ENCODE data around the gene FXYD5. TPM values are rescaled to one million over a fixed set of nuclear protein-coding genes. Genes with fewer than 3 reads are reported as not detected.

The FXYD5 gene
- 4.0 and 6.6 TPM in 2 replicates for total RNA-seq (2014; rRNA removed; shearing (Covaris generic))

DNA sequence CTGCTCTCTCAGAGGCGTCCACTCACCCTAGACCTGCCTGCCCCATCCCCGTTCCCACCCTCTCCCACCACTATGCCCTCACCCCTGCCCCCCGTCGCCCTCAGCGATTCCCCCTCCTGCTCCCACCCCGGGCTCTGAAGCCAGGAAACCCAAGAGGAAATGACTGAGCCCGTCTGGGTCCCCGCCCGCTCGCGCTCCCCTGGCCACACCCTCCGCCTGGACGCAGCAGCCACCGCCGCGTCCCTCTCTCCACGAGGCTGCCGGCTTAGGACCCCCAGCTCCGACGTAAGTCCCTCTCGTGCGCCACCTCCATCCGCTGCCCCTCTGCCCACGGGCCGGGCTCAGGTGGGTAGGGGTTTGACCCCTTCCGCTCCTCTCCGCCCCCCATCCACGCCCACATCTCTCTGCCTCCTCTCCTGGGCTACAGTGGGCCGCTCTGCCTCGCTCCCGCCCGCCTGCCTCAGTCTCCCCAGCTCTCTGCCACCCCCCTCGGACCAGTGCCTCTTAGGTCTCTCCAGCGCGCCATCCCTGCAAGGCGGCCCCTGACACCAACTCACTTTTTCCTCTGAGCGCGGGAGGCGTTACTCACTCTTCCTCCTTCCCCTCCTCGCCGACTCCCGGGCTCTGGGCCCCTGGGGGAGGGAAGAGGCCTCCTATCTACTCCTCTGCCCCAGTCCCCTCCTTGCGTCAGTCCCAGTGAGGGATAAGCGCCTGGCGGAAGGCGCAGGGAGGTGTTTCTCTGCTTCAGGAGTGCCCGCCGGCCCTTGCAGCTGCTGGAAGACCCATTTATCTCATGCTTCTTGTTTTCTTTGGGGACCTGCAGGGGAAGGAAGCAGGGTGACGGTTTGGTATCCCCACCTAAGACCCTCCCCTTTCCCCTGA lies at the start of gene FXYD5:
Gene FXYD5, plus strand, starts transcription at position 211 of the 882 bp plus-strand sequence. CDS start 816 bp downstream, outside the sequence.
- DNase-seq, result peak in 1 of 2 experiments; percentile 15
- no peaks in the 10 kb centered on the region for H3K4me1 ChIP-seq
- H3K4me3 ChIP-seq, result peak within 1 kb of the TSS; percentile 47
- no peaks in the 10 kb centered on the region for H3K9me3 ChIP-seq (replicated peaks)
- peaks cover 26% of the 10 kb centered on the region for H3K27me3 ChIP-seq
- no peaks in the 10 kb centered on the region for H3K36me3 ChIP-seq
- no peak within 1 kb of the TSS for H3K27ac ChIP-seq

DNA sequence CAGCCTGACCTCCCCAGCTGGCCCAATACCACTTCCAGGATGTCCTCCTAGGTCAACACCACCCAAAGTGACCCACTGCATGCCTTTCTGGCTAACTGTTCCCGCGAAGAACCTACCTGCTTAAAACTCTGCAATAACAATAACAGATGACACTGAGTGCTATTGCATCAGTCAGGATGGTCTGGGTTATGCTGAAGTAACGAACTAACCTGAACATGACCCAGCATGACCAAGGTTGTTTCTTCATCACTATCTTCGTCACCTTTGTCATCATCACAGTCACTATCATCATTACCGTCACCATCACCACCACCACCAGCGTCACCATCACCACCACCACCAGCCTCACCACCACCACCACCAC lies 49.5 kb upstream of the FXYD5 start:
- no peak overlapping the region for H3K27ac ChIP-seq
- H3K27me3 ChIP-seq, result no peaks in the 10 kb centered on the region
- no peaks in the 10 kb centered on the region; the same call in 1 of the 2 replicates for H3K4me1 ChIP-seq
- no peak for DNase-seq
- H3K9me3 ChIP-seq (replicated peaks), result no peaks in the 10 kb centered on the region; the same call in 1 of the 2 replicates
- H3K4me3 ChIP-seq, result no peak overlapping the region
- H3K36me3 ChIP-seq, result no peaks in the 10 kb centered on the region

GRCh38 chr19:35105411-35106290 lies 48.9 kb upstream of the FXYD5 start:
- Histone ChIP-seq H3K4me1 (no peaks in the 10 kb centered on the region; the same call in 1 of the 2 replicates), H3K27ac (no peak overlapping the region), H3K27me3 (no peaks in the 10 kb centered on the region), H3K36me3 (no peaks in the 10 kb centered on the region), H3K4me3 (no peak overlapping the region), H3K9me3 (replicated peaks) (no peaks in the 10 kb centered on the region; the same call in 1 of the 2 replicates)
- DNase-seq, result no peak

DNA sequence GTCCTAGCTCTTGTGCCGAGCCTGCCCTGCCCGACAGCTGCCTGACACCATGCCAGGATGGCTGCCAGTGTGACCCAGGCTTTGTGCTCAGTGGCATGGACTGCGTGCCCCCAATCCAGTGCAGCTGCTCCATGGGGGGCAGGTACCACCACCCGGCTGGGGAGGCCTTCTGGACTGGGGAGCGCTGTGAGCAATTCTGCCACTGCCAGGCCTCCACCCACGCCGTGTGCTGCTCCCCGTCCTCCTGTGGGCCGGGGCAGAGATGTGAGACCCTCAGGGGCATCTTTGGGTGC lies 48.3 kb upstream of the FXYD5 start:
- DNase-seq, result no peak
- Histone ChIP-seq H3K9me3 (replicated peaks) (no peaks in the 10 kb centered on the region; the same call in 1 of the 2 replicates), H3K27me3 (no peaks in the 10 kb centered on the region), H3K27ac (no peak overlapping the region), H3K4me3 (no peak overlapping the region), H3K36me3 (no peaks in the 10 kb centered on the region), H3K4me1 (no peaks in the 10 kb centered on the region; the same call in 1 of the 2 replicates)

DNA sequence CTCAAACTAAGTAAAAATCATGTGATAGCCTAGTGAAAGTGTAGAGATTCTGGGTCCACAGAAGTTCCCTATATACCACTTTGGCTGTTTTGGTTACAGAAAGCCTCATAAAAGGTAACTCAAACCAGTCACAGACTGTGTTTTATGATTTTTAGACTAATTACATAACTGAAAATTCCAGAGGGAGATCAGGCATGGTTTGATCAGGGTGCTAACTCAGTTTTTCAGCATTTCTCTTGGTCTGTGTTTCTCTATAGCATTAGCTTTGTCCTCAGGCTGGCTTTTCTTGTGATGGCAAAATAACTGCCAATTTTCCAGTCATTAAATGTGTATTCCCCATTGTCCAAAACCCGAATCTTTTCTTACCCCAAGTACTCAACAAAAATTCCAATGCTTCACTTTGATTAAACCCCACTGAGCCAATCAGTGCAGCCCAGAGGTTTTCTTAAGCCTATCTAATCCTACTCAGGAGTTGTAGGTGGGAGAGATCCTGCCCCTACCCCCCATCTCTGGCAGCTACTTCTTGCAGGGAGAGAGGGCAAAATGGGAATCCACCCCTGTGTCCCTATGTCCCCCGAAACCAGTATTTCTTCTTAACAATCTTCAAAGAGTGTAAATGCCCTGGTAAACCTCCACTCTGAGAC lies 47.5 kb upstream of the FXYD5 start:
- no peaks in the 10 kb centered on the region for H3K27me3 ChIP-seq
- no peak overlapping the region for H3K4me3 ChIP-seq
- H3K9me3 ChIP-seq (replicated peaks), result no peaks in the 10 kb centered on the region; the same call in 1 of the 2 replicates
- no peak overlapping the region for H3K27ac ChIP-seq
- no peaks in the 10 kb centered on the region for H3K36me3 ChIP-seq
- no peaks in the 10 kb centered on the region; the same call in 1 of the 2 replicates for H3K4me1 ChIP-seq
- no peak for DNase-seq

DNA sequence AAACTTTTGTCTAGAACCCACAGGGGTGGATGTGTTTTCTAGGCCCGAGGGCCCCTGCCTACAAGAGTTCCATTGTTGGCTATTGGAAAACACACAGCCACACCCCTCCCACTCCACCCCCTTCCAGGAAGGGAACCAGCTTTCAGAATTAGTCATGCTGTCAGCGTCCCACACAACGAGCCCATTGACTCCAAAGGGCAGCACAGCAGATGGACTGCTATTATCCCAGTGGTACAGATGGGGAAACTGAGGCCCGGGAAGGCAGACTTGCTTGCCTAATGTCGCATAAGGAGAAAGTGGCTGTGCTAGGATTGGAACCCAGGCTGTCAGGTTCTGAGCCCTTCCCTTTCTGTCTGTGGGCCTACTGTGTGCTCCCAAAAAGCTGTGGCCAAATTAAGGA lies 47.0 kb upstream of the FXYD5 start:
- Histone ChIP-seq H3K36me3 (no peaks in the 10 kb centered on the region), H3K4me1 (no peaks in the 10 kb centered on the region; the same call in 1 of the 2 replicates), H3K4me3 (no peak overlapping the region), H3K27me3 (no peaks in the 10 kb centered on the region), H3K27ac (no peak overlapping the region), H3K9me3 (replicated peaks) (no peaks in the 10 kb centered on the region; the same call in 1 of the 2 replicates)
- DNase-seq, result peak; percentile 33 to 62

DNA sequence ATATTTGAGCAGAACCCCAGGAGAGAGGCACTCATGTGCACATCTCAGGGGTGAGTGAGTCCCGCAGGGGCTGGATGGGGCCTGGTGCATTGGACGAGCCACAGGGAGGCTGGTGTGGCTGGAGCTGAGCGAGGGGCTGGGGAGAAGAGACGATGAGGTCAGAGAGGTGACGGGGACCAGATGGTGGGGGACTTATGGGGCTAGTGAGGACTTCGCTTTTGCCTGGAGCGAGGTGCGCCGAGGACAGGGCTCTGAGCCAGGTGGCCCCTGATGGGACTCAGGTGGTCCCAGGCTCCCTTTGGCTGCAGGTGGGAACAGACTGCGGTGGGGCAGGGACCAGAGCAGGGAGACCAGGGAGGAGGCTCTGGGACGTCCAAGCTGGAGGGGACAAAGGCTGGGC lies 45.8 kb upstream of the FXYD5 start:
- no peak for DNase-seq

DNA sequence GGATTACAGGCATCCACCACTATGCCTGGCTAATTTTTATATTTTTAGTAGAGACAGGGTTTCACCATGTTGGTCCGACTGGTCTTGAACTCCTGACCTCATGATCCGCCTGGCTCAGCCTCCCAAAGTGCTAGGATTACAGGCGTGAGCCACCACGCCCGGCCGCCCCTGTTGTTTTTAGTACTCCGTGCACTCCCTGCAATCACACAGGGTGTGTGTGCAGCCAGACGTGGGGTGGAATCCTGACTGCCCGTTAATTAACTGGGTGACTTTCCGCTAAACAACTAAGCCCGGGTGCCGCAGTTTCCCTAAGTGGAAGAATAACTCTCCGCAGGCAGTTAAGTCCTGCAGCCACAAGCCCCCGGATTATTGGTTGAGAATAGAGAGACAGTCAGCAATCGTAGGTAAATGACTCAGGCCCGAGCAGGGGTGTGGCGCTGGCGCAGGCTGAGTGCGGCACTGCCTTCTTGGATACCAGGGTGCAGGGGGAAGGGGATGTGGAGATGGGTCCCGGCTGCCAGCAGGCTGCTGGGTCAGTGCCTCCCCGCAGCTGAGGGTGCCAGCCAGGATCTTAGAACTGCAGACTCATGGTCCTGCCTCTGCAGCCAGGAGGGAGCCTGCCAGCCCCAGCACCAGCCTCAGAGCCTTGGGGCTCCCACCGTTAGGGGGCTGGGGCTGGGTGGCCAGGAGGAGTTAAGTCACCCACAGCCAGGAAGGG lies 45.0 kb upstream of the FXYD5 start:
- no peaks in the 10 kb centered on the region; the same call in 1 of the 2 replicates for H3K9me3 ChIP-seq (replicated peaks)
- H3K36me3 ChIP-seq, result no peaks in the 10 kb centered on the region
- H3K27me3 ChIP-seq, result no peaks in the 10 kb centered on the region; the same call in 1 of the 2 replicates
- H3K4me3 ChIP-seq, result no peak overlapping the region
- no peak overlapping the region for H3K27ac ChIP-seq
- DNase-seq, result no peak
- H3K4me1 ChIP-seq, result no peaks in the 10 kb centered on the region; the same call in 1 of the 2 replicates

More for the DNA sequence above, 45.8 kb upstream of the FXYD5 start:
- H3K27ac ChIP-seq, result no peak overlapping the region
- no peak overlapping the region for H3K4me3 ChIP-seq
- no peaks in the 10 kb centered on the region; the same call in 1 of the 2 replicates for H3K4me1 ChIP-seq
- H3K36me3 ChIP-seq, result no peaks in the 10 kb centered on the region
- H3K9me3 ChIP-seq (replicated peaks), result no peaks in the 10 kb centered on the region; the same call in 1 of the 2 replicates
- H3K27me3 ChIP-seq, result no peaks in the 10 kb centered on the region

DNA sequence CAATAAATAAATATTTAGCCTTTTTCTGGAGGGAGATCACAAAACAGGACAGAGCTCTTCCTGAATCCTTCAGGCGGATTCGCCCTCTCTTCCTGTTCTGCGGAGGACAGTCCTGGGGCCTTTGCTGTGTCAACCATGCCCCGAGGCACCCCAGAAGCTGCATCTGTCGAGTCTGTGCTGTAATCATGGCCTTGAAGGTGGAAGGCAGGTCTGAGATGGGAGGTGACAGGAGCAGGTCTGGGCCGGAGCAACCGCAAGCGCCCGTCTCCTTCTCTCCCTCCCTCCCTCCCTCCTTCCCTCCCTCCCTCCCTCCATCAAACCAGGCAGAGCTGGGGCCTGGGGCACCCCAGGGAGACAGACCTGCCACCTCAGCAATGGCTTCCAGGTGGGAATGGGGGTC lies 43.6 kb upstream of the FXYD5 start:
- Histone ChIP-seq H3K27me3 (no peaks in the 10 kb centered on the region; the same call in none of the 2 replicates), H3K27ac (no peak overlapping the region), H3K4me1 (no peaks in the 10 kb centered on the region; the same call in 1 of the 2 replicates), H3K4me3 (no peak overlapping the region), H3K36me3 (no peaks in the 10 kb centered on the region), H3K9me3 (replicated peaks) (no peaks in the 10 kb centered on the region; the same call in 1 of the 2 replicates)
- no peak for DNase-seq

DNA sequence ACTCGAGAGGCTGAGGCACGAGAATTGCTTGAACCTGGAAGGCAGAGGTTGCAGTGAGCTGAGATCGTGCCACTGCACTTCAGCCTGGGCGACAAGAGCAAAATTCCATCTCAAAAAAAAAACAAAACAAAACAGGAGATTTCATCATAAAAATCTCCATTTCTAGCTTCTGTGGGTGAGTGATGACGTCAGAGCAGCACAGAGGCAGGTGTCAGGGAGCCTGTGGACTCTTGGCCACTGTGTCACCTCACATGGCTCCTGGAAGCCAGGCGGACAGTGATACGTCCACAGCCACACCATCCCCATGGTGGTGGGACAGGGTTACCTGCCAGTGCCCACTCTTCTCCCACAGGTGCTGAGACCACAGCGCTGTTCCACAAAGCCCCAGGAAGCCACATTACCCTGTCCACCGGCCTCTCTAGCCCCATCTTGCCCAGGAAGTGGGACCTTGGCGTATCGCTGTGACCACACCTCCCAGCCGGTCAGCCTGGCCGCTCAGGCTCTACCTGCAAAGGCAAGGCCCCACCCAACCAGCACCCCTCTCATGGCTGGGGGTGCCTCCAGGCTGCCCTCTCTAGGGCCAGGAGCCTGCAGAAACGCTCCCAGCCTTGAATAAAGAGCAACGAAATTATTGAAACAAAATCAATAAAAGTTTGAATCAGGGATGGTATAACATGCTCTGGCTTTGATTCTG lies 41.4 kb upstream of the FXYD5 start:
- H3K4me3 ChIP-seq, result no peak overlapping the region
- no peaks in the 10 kb centered on the region for H3K4me1 ChIP-seq
- no peak overlapping the region for H3K27ac ChIP-seq
- no peak for DNase-seq
- H3K36me3 ChIP-seq, result no peaks in the 10 kb centered on the region
- no peaks in the 10 kb centered on the region for H3K9me3 ChIP-seq (replicated peaks)
- peaks cover 6% of the 10 kb centered on the region for H3K27me3 ChIP-seq

DNA sequence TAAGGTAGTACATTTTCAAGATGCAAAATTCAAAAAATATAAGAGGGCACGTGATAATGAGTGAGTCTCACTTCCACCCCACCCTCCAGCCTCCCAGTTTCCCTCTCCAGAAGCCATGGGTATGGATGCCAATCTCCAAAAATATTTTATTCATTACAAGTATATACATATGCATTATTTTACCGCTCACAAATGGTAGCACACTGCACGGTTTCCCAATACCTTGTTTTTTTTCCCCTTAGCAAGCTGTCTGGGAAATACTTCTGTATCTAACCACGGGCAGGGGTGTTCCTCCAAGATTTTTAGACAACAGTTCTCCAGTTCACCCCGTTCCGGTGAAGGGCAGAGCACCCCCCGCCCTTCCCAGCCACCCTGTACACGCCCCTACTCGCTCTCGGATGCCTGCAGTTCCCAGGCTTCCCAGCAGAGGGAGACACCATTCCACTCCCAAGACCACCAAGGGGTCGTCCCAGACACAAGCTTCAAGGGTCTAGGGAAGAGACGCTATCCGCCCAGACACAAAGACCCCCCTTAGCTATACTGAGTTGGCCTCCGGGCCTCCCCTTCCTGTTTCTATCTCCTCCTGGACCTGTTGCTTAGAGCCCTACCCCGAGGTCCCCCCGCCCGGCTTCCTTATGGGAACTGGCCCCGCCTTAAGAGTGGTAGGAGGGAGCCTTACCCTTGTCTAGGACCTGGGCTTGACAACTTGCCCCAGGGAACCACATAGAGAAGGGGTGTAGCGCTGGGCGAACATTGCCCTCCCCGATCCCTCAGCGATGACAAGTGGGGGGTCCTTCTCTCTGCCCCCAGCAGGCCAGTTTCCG lies 40.0 kb upstream of the FXYD5 start:
- no peaks in the 10 kb centered on the region for H3K4me1 ChIP-seq
- peaks cover 6% of the 10 kb centered on the region for H3K27me3 ChIP-seq
- H3K36me3 ChIP-seq, result no peaks in the 10 kb centered on the region
- peak; percentile 62 to 81 for DNase-seq
- H3K27ac ChIP-seq, result no peak overlapping the region
- H3K4me3 ChIP-seq, result no peak overlapping the region
- no peaks in the 10 kb centered on the region for H3K9me3 ChIP-seq (replicated peaks)

GRCh38 chr19:35115177-35115951 lies 39.2 kb upstream of the FXYD5 start, which contains the start of gene FXYD3:
FXYD3 (plus strand) TSS chr19:35115823; CDS start chr19:35119377, 3,554 bp downstream.
- Histone ChIP-seq H3K9me3 (replicated peaks) (no peaks in the 10 kb centered on the region), H3K27me3 (peaks cover 6% of the 10 kb centered on the region), H3K27ac (no peak within 1 kb of the TSS), H3K36me3 (no peaks in the 10 kb centered on the region), H3K4me3 (no peak within 1 kb of the TSS), H3K4me1 (no peaks in the 10 kb centered on the region)
- no peak for DNase-seq

Data from SJCRH30 (cell line).